Panc1 (cell line): ENCODE data around the gene RRAS. TPM values are rescaled to one million over a fixed set of nuclear protein-coding genes. Genes with fewer than 3 reads are reported as not detected.
A peak's percentile ranks its signal among the peaks of the same experiment; 100 is the strongest.

Experiments used
- ATAC-seq: fragments of 200-7000 bp; cut with Tn5 transposase; 2 replicates; pipeline ENCODE4 v1.9.1; 2020; ENCODE audit warnings: mild to moderate bottlenecking, moderate library complexity
- BruUV-seq: library from RNA; stranded (reverse); fragments of 400-500 nt; replicated peaks from 2 replicates; lab custom pipeline; 2021; lab: Mats Ljungman, UMichigan
- CTCF ChIA-PET: fragments of 300-600 bp; sonication (Branson Sonifier 250); formaldehyde crosslinking; loops from one replicate; lab custom pipeline; 2022; ENCODE audit warnings: antibody characterized with exemption; lab: Charles Lee
- POLR2A ChIA-PET: fragments of 300-600 bp; sonication (Branson Sonifier 250); formaldehyde crosslinking; loops from one replicate; lab custom pipeline; 2022; ENCODE audit warnings: antibody characterized with exemption; lab: Charles Lee
- DNase-seq: peaks from one replicate; pipeline ENCODE4 v3.0.0-alpha.2; 2010; ENCODE audit warnings: low read depth, low spot score
- H3K27ac ChIP-seq: 2 replicates; pipeline ENCODE4 v1.5.1; 2011; ENCODE audit warnings: mild to moderate bottlenecking, low read length, inconsistent platforms
- H3K27me3 ChIP-seq: fragments of 200-500 bp; sonication (Bioruptor generic); 2 replicates; pipeline ENCODE4 v1.6.0; 2014; ENCODE audit warnings: low read length, inconsistent platforms; ENCODE audit not compliant: control insufficient read depth, insufficient read depth
- H3K36me3 ChIP-seq: fragments of 200-500 bp; sonication (Bioruptor generic); 2 replicates; pipeline ENCODE4 v1.5.1; 2014; ENCODE audit warnings: inconsistent platforms, mild to moderate bottlenecking, low read length, moderate library complexity; ENCODE audit not compliant: control insufficient read depth, insufficient read depth
- H3K4me1 ChIP-seq: 2 replicates; pipeline ENCODE4 v1.5.1; 2011; ENCODE audit warnings: inconsistent platforms, mild to moderate bottlenecking, low read length, moderate library complexity; ENCODE audit not compliant: control insufficient read depth, insufficient read depth
- H3K4me3 ChIP-seq, 2 experiments: 2 replicates each; pipeline ENCODE4 v1.5.1; 2011 to 2012; ENCODE audit warnings: low read depth in 2 of 2, low read length in 2 of 2, mild to moderate bottlenecking in 2 of 2, inconsistent platforms in 1 of 2, moderate library complexity in 1 of 2
- H3K9me3 ChIP-seq: fragments of 200-500 bp; sonication (Bioruptor generic); 2 replicates; pipeline ENCODE4 v1.5.1; 2014; ENCODE audit warnings: low read depth, mild to moderate bottlenecking, inconsistent platforms, low read length, moderate library complexity; ENCODE audit not compliant: control insufficient read depth, insufficient read depth
- CTCF ChIP-seq: fragments of 450-650 bp; IDR thresholded peaks from 2 replicates; pipeline ENCODE4 v1.5.1; 2017; ENCODE audit warnings: mild to moderate bottlenecking
- POLR2AphosphoS5 ChIP-seq: IDR thresholded peaks from 2 replicates; pipeline ENCODE4 v1.6.1; 2012; ENCODE audit warnings: mild to moderate bottlenecking, low read depth, low read length, moderate library complexity
- REST ChIP-seq, 2 experiments: IDR thresholded peaks; 2 replicates each; pipeline ENCODE4 v1.6.1; 2011 to 2012; ENCODE audit warnings: low read depth in 2 of 2, control low read depth in 1 of 2, low read length in 1 of 2, mild to moderate bottlenecking in 1 of 2, moderate library complexity in 1 of 2; ENCODE audit not compliant: insufficient read depth in 1 of 2
- SIN3A ChIP-seq: IDR thresholded peaks from 2 replicates; pipeline ENCODE4 v1.6.1; 2012; ENCODE audit warnings: low read depth, mild to moderate bottlenecking, low read length, moderate library complexity, borderline replicate concordance; ENCODE audit not compliant: insufficient read depth
- TCF7L2 ChIP-seq: IDR thresholded peaks from 2 replicates; pipeline ENCODE4 v1.6.1; 2011; ENCODE audit warnings: mild to moderate bottlenecking, low read depth, low read length, inconsistent platforms
- in situ Hi-C: cut with HindIII; loops from 2 replicates; pipeline ENCODE4 v1.10.0; 2016; ENCODE audit warnings: low sequenced_read_pairs, low pct_unique_long_range_greater_than_20kb
- intact Hi-C: fragments of 100-400 bp; cut with micrococcal nuclease; formaldehyde crosslinking; loops from one replicate; pipeline ENCODE4 v1.10.0; 2022; ENCODE audit not compliant: unreplicated experiment
- total RNA-seq: library from RNA; stranded (reverse); gene quantifications from one replicate; pipeline ENCODE4 v1.2.1, GENCODE V29; 2021; ENCODE audit not compliant: unreplicated experiment

RRAS gene
- total RNA-seq, 1 experiment from 2014 or later: 64.4 TPM

- TF ChIP-seq REST (IDR thresholded peaks at IDR 0.05; ENCODE audit: insufficient read depth in 1 of 2, low read depth in 2 of 2, low read length in 1 of 2) (no peak), TCF7L2 (no peak), POLR2AphosphoS5 (no peak), SIN3A (no peak), CTCF (no peak)
- POLR2A ChIA-PET: no interaction called here
- H3K9me3 ChIP-seq: no peaks in the 10 kb centered on the region
- ATAC-seq (no peak), DNase-seq (no peak)
- no peaks in the 10 kb centered on the region for H3K27me3 ChIP-seq
- no peak overlapping the region for H3K4me3 ChIP-seq
- BruUV-seq: no TSS peak
- peaks cover 6% of the 10 kb centered on the region; the same call in 1 of the 2 replicates for H3K4me1 ChIP-seq
- intact Hi-C loops (no loop called here), in situ Hi-C loops (no loop called here)
- CTCF ChIA-PET: no interaction called here
- H3K36me3 ChIP-seq: peaks cover 10% of the 10 kb centered on the region; the same call in 1 of the 2 replicates
- H3K27ac ChIP-seq: peak overlapping the region; percentile 34; the same call in 1 of the 2 replicates
Observed at GRCh38 chr19:49667473-49667872, 27.5 kb upstream of the RRAS start.

- Histone ChIP-seq H3K36me3 (peaks cover 10% of the 10 kb centered on the region; the same call in 1 of the 2 replicates), H3K27ac (peak overlapping the region; percentile 90), H3K4me1 (peaks cover 2% of the 10 kb centered on the region; the same call in 1 of the 2 replicates), H3K27me3 (no peaks in the 10 kb centered on the region), H3K4me3 (peak overlapping the region; percentile 71 to 95), H3K9me3 (no peaks in the 10 kb centered on the region)
- ATAC-seq (peak; percentile 5; the same call in 1 of the 2 replicates), DNase-seq (no peak)
- in situ Hi-C loops: no loop called here
- intact Hi-C loops: no loop called here
- TSS peak; percentile 91 for BruUV-seq
- CTCF ChIA-PET: no interaction called here
- TF ChIP-seq REST (IDR thresholded peaks at IDR 0.05; ENCODE audit: insufficient read depth in 1 of 2, low read depth in 2 of 2, low read length in 1 of 2) (no peak), TCF7L2 (no peak), POLR2AphosphoS5 (no peak), SIN3A (no peak), CTCF (no peak)
- POLR2A ChIA-PET: interaction anchor here (0.6 kb wide), 1 partner anchor 50 kb away, joined by 3 read pairs; no protein-coding TSS in a partner anchor
Observed at GRCh38 chr19:49666120-49666444, 26.1 kb upstream of the RRAS start.
